Dermis lymphatic vessel endothelial cell (primary cell): ENCODE measurements around the gene TSC22D1. TPM values are rescaled to one million over a fixed set of nuclear protein-coding genes. Genes with fewer than 3 reads are reported as not detected.

Experiments used
- total RNA-seq: library from RNA; depleted of rRNA; stranded (reverse); fragments of >200 nt; gene quantifications from 2 replicates; pipeline ENCODE4 v1.2.1, GENCODE V29; 2014

Gene TSC22D1
- total RNA-seq = 95.4 and 139 TPM in 2 replicates

DNA sequence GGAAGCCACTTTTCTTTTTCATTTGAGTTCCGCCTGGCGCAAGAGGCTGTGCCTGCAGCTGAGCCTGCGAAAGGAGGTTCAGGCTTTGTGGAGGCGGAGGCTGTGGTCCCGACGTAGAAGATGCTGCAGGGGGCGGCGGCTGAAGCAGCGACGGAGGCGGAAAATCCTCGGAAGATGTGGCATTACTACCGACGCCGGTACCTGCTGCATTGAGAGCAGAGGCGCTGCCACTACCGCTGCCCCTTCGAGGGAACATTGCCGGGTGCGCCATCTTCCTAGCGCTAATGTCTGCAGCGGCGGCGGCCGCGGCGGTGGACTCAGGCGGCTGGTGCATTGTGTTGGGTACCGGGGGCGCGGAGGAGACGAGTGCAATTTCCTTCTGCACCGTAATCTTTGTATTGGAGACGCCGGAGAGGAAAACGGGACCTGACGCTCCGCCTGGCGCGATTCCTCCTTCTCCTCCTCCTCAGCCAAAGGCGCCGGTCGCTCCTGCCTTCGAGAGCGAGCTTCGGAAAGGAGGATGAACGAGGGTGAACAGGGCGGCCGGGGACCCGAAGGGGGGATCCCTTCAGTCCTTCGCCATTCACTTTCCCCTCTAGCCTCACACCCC, at the start of gene TSC22D1:
TSC22D1 (minus strand) TSS at position 590 of the 610 bp plus-strand sequence; CDS start at position 334, 256 bp downstream.

Other genes with a start within 250 kb of the TSC22D1 start
- gene SERP2, start 202.5 kb downstream of the TSC22D1 start, total RNA-seq = 3.0 and 3.3 TPM in 2 replicates